Endothelial cell of umbilical vein (primary cell): ENCODE measurements around the gene FANCC. TPM values are rescaled to one million over a fixed set of nuclear protein-coding genes. Genes with fewer than 3 reads are reported as not detected.

Experiments
- BruUV-seq: library from RNA; stranded (reverse); fragments of 400-500 nt; replicated peaks from 2 replicates; lab custom pipeline; 2021; lab: Mats Ljungman, UMichigan
- CTCF ChIA-PET: fragments of 300-600, 350-600 bp; sonication (Branson Sonifier 250); formaldehyde crosslinking; loops from one replicate; lab custom pipeline; 2021; ENCODE audit warnings: antibody characterized with exemption, inconsistent platforms; lab: Charles Lee
- POLR2A ChIA-PET: fragments of 300-600, 350-600 bp; sonication (Branson Sonifier 250); formaldehyde crosslinking; loops from one replicate; lab custom pipeline; 2021; ENCODE audit warnings: antibody characterized with exemption, inconsistent platforms; lab: Charles Lee
- DNase-seq: peaks from one replicate; pipeline ENCODE4 v3.0.0-alpha.2; 2011; ENCODE audit warnings: low read depth, low spot score
- FAIRE-seq: peaks from 2 replicates; lab custom pipeline; 2011; peaks lifted over from hg19 to GRCh38; lab: Jason Lieb, UNC
- H2AFZ ChIP-seq: 2 replicates; pipeline ENCODE4 v1.6.0; 2012; ENCODE audit warnings: low read depth, low read length, control low read depth, inconsistent platforms
- H3K27ac ChIP-seq: 2 replicates; pipeline ENCODE4 v1.5.1; 2011; ENCODE audit warnings: low read depth, mild to moderate bottlenecking, control low read depth, low read length, moderate library complexity; ENCODE audit not compliant: insufficient read depth
- H3K27me3 ChIP-seq, 2 experiments: 2 replicates each; pipeline versions ENCODE4 v1.6.0 to v1.6.1; 2011; ENCODE audit warnings: low read length in 2 of 2, mixed read lengths in 1 of 2; ENCODE audit not compliant: control insufficient read depth in 2 of 2, insufficient read depth in 2 of 2
- H3K36me3 ChIP-seq, 2 experiments: 2 replicates in 1 of 2; 3 replicates in 1 of 2; pipeline ENCODE4 v1.5.1; 2011; ENCODE audit warnings: low read length in 2 of 2, mild to moderate bottlenecking in 1 of 2, moderate library complexity in 1 of 2; ENCODE audit not compliant: control insufficient read depth in 2 of 2, insufficient read depth in 2 of 2; ENCODE audit errors: extremely low read depth in 1 of 2
- H3K4me1 ChIP-seq: 3 replicates; pipeline ENCODE4 v1.5.1; 2011; ENCODE audit warnings: mild to moderate bottlenecking, low read length; ENCODE audit not compliant: control insufficient read depth, insufficient read depth; ENCODE audit errors: extremely low read depth
- H3K4me2 ChIP-seq: 2 replicates; pipeline ENCODE4 v1.6.1; 2011; ENCODE audit warnings: low read length, control low read depth, mixed read lengths; ENCODE audit not compliant: insufficient read depth
- H3K4me3 ChIP-seq, 3 experiments: fragments of 200-600 bp in 1 of 3; sonication (generic), shearing (Covaris generic) in 1 of 3; replicated peaks in 1 of 3; 2 replicates each; pipeline ENCODE4 v1.5.1; 2011 to 2016; ENCODE audit warnings: control low read depth in 3 of 3, low read length in 3 of 3, mild to moderate bottlenecking in 2 of 3, inconsistent platforms in 1 of 3, low read depth in 1 of 3, moderate library complexity in 1 of 3; ENCODE audit not compliant: insufficient read depth in 1 of 3
- H3K79me2 ChIP-seq: 2 replicates; pipeline ENCODE4 v1.6.0; 2012; ENCODE audit warnings: low read length, inconsistent platforms; ENCODE audit not compliant: control insufficient read depth, insufficient read depth
- H3K9ac ChIP-seq: replicated peaks from 2 replicates; pipeline ENCODE3; 2011; ENCODE audit warnings: low read length, control low read depth; ENCODE audit not compliant: insufficient read depth; ENCODE audit errors: extremely low read depth
- H3K9me1 ChIP-seq: replicated peaks from 3 replicates; pipeline ENCODE4 v1.6.0; 2011; ENCODE audit warnings: mild to moderate bottlenecking, low read length; ENCODE audit not compliant: control insufficient read depth, insufficient read depth; ENCODE audit errors: extremely low read depth
- H3K9me3 ChIP-seq: replicated peaks from 2 replicates; pipeline ENCODE4 v1.5.1; 2012; ENCODE audit warnings: low read length, inconsistent platforms; ENCODE audit not compliant: control insufficient read depth, insufficient read depth
- H4K20me1 ChIP-seq: replicated peaks from 2 replicates; pipeline ENCODE3; 2011; ENCODE audit warnings: mild to moderate bottlenecking, low read length; ENCODE audit not compliant: control insufficient read depth, insufficient read depth; ENCODE audit errors: extremely low read depth
- EZH2 ChIP-seq: IDR thresholded peaks from 2 replicates; pipeline ENCODE4 v1.6.1; 2012; ENCODE audit warnings: borderline replicate concordance, low read depth, mild to moderate bottlenecking, moderate library complexity, low read length, inconsistent platforms; ENCODE audit not compliant: severe bottlenecking
- FOS ChIP-seq: IDR thresholded peaks from 2 replicates; pipeline ENCODE4 v1.6.1; 2011; ENCODE audit warnings: mild to moderate bottlenecking, low read length, moderate library complexity, borderline replicate concordance; ENCODE audit not compliant: insufficient read depth
- GATA2 ChIP-seq: IDR thresholded peaks from 2 replicates; pipeline ENCODE4 v1.7.0; 2011; ENCODE audit warnings: low read depth, mild to moderate bottlenecking, moderate library complexity, mixed read lengths, low read length; ENCODE audit not compliant: insufficient read length, insufficient read depth
- JUN ChIP-seq: IDR thresholded peaks from 2 replicates; pipeline ENCODE4 v1.6.1; 2011; ENCODE audit warnings: borderline replicate concordance, low read depth; ENCODE audit not compliant: insufficient read length, insufficient read depth
- MYC ChIP-seq: IDR thresholded peaks from one replicate; pipeline ENCODE4 v1.6.1; 2011; ENCODE audit warnings: mild to moderate bottlenecking, low read depth, low read length
- POLR2A ChIP-seq: IDR thresholded peaks from 2 replicates; pipeline ENCODE4 v1.6.1; 2012; ENCODE audit warnings: low read depth, mild to moderate bottlenecking, control low read depth, low read length
- POLR2AphosphoS5 ChIP-seq: IDR thresholded peaks from 2 replicates; pipeline ENCODE4 v1.6.1; 2012; ENCODE audit warnings: low read depth, mild to moderate bottlenecking, control low read depth, low read length, moderate library complexity; ENCODE audit not compliant: insufficient read depth
- dilution Hi-C: fragments of 300-500 bp; cut with MboI; formaldehyde crosslinking; loops from one replicate; pipeline ENCODE4 v1.15.0; 2019; ENCODE audit warnings: low sequenced_read_pairs; ENCODE audit not compliant: extremely low pct_ligation_motif_present
- intact Hi-C: fragments of 100-400 bp; cut with micrococcal nuclease; formaldehyde crosslinking; loops from one replicate; pipeline ENCODE4 v1.10.0; 2022
- polyA plus RNA-seq, 4 experiments: library from polyadenylated mRNA; depleted of rRNA in 3 of 4; stranded (reverse) in 3 of 4; unstranded in 1 of 4; fragments of >200 nt; gene quantifications; 2 replicates each; pipeline versions ENCODE4 v1.2.1 to v1.2.3, GENCODE V29; 2011 to 2012; ENCODE audit warnings: missing spikeins in 1 of 4
- total RNA-seq: library from RNA; stranded (reverse); gene quantifications from 2 replicates; pipeline ENCODE4 v1.2.3, GENCODE V29; 2021
- TF ChIP-seq, protein P1 (sequence below): IDR thresholded peaks from 2 replicates; pipeline ENCODE4 v1.6.1; 2011; ENCODE audit not compliant: insufficient read depth, insufficient read length
- TF ChIP-seq, protein P2 (sequence below), 2 donors: IDR thresholded peaks; 1 replicate in 1 of 2; 2 replicates in 1 of 2; pipeline ENCODE4 v1.5.1; 2011; ENCODE audit warnings: low read length in 2 of 2, mild to moderate bottlenecking in 2 of 2, moderate library complexity in 2 of 2, control low read depth in 1 of 2, inconsistent platforms in 1 of 2, low read depth in 1 of 2; ENCODE audit not compliant: insufficient read depth in 1 of 2; ENCODE audit errors: extremely low read depth in 1 of 2

The FANCC gene
- total and polyA plus RNA-seq, 2 donors (not counting 3 experiments of a cell fraction or from before 2014, with no cell fraction given): 5.7 to 13.1 TPM

DNA sequence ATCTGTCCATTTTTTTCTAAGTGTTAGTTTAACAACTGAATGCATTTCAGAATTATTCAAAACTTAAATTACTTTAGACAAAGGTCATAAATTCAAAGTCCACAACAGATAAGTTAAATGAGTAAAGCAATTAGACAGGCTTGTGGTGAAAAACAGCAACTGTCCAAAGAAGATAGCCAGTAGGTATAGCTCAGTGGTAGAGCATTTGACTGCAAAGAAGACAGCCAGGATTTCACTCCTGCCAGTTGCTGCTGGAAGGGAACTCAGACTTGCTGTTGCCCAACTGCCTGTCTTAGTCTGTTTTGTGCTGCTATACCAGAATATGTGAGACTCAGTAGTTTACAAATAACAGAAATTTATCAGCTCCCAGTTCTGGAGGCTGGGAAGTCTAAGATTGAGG lies 10.0 kb downstream of the FANCC start:
- no peak overlapping the region for H3K9ac ChIP-seq
- no peak overlapping the region for H3K27ac ChIP-seq
- H3K9me1 ChIP-seq: no peaks in the 10 kb centered on the region
- H3K4me2 ChIP-seq: no peak overlapping the region
- ChIA-PET CTCF (interaction anchor here (1.3 kb wide), 1 partner anchor 29 kb away, joined by 3 read pairs; no protein-coding TSS in a partner anchor), POLR2A (no interaction called here)
- no peaks in the 10 kb centered on the region for H4K20me1 ChIP-seq
- peaks cover 3% of the 10 kb centered on the region for H3K79me2 ChIP-seq
- TF ChIP-seq POLR2A: no peak
- no peak for TF ChIP-seq EZH2
- no peak for TF ChIP-seq JUN
- TF ChIP-seq, protein P1, sequence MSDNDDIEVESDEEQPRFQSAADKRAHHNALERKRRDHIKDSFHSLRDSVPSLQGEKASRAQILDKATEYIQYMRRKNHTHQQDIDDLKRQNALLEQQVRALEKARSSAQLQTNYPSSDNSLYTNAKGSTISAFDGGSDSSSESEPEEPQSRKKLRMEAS: no peak
- TF ChIP-seq MYC: no peak
- TF ChIP-seq, protein P2, sequence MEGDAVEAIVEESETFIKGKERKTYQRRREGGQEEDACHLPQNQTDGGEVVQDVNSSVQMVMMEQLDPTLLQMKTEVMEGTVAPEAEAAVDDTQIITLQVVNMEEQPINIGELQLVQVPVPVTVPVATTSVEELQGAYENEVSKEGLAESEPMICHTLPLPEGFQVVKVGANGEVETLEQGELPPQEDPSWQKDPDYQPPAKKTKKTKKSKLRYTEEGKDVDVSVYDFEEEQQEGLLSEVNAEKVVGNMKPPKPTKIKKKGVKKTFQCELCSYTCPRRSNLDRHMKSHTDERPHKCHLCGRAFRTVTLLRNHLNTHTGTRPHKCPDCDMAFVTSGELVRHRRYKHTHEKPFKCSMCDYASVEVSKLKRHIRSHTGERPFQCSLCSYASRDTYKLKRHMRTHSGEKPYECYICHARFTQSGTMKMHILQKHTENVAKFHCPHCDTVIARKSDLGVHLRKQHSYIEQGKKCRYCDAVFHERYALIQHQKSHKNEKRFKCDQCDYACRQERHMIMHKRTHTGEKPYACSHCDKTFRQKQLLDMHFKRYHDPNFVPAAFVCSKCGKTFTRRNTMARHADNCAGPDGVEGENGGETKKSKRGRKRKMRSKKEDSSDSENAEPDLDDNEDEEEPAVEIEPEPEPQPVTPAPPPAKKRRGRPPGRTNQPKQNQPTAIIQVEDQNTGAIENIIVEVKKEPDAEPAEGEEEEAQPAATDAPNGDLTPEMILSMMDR (IDR thresholded peaks at IDR 0.05; ENCODE audit: extremely low read depth in 1 of 2, insufficient read depth in 1 of 2, low read depth in 1 of 2, low read length in 2 of 2): no peak
- no peak for TF ChIP-seq GATA2
- TF ChIP-seq FOS: no peak
- TF ChIP-seq POLR2AphosphoS5: no peak
- dilution Hi-C loops: no loop called here
- H2AFZ ChIP-seq: no peak overlapping the region
- DNase-seq (no peak), FAIRE-seq (no peak)
- H3K9me3 ChIP-seq: no peaks in the 10 kb centered on the region
- no peak overlapping the region for H3K4me3 ChIP-seq
- BruUV-seq: no TSS peak
- H3K4me1 ChIP-seq: peaks cover 26% of the 10 kb centered on the region
- intact Hi-C loops: loop anchor here (5.0 kb wide), 1 partner anchor 1115 kb away; no protein-coding TSS in a partner anchor
- H3K27me3 ChIP-seq: no peaks in the 10 kb centered on the region
- no peaks in the 10 kb centered on the region for H3K36me3 ChIP-seq
